HG02571 (cell line): ENCODE results near the gene BEND7.
"Not testable (repeated sequence)": the region's sequence is repeated elsewhere in the genome, so short reads cannot be mapped to it uniquely, and the experiment has no call there.

Experiments used
- ATAC-seq: cut with Tn5 transposase; IDR thresholded peaks from one replicate; pipeline ENCODE4 v1.9.1; 2021; ENCODE audit warnings: mild to moderate bottlenecking, moderate library complexity; ENCODE audit not compliant: unreplicated experiment

The BEND7 gene, protein sequence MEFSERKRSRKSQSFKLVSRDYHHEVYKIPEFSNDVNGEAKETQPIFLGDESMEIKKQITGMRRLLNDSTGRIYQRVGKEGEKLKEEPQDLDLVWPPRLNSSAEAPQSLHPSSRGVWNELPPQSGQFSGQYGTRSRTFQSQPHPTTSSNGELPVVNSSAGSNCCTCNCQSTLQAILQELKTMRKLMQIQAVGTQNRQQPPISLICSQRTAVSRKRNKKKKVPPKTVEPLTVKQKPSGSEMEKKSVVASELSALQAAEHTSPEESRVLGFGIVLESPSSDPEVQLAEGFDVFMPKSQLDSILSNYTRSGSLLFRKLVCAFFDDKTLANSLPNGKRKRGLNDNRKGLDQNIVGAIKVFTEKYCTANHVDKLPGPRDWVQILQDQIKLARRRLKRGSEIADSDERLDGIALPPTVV

DNA sequence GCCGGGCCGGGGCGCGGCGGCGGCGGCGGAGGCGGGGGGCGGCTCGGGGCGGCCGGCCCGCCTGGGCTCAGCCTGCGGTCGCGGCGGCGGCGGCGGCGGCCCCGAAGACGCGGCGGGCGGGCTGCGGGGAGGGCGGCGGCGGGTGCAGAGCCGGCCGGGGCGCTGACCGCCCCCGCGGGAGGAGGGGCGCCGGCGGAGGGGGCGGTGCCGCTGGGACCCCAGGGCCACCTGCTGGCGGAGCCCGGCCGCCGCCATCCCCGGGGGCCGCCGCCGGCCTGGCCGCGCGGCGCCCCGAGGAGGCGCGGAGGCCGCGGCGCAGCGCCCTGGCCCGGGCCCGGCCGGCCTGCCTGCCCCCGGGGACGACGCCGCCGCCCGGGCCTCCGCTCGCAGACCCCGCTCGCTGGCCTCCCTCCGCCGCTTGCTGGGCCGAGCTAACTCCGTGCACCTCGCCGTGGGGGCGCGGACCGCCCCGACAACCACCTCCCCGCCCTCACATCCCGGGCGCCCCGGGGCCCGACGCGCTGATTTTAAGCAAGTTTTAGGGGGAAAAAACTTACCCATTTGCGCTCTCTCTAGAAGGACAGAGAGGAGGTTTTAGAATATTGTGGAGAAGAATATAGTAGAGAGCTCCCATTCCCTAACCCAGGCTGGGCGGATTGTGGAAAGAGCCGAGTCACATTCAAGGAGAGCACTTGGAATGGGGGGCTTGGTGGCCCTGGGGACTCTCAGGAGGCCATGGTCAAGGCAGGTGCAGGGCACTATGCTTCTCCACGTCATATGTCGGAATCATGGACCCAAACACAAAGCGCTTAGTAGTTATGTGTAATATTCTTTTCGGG, at the start of gene BEND7:
BEND7 (minus strand) TSS at position 140 of the 839 bp plus-strand sequence. CDS start 481 bp downstream, outside the sequence.
- ATAC-seq = no peak

DNA sequence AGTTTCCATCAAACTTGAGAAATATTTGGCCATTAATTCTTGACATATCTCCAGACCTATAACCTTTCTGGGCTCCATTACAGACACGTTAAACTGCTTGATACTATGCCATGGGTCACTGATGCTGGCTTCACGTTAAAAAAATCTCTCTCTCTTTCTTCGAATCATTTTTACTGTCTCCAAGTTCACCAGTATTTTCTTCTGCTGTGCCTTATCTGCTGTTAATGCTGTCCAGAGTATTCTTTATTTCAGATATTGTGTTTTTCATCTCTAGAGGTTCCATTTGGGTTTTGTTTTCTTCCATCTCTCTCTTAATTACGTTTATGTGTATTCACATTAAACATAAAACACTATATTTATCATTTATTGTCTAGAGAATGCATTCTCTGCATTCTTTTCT, 45.1 kb upstream of the BEND7 start:
- ATAC-seq = no peak

DNA sequence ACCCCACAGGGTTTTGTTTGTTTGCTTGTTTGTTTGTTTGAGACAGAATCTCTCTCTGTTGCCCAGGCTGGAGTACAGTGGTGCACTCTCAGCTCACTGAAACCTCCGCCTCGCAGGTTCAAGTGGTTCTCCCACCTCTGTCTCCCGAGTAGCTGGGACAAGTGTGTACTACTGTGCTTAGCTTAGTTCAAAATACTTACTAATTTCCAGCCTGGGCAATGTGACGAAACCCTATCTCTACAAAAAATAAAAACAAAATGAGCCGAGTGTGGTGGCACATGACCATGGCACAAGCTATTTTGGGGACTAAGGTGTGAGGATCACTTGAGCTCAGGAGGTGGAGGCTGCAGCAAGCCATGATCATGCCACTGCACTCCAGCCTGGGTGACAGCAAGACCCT, 42.7 kb upstream of the BEND7 start:
- ATAC-seq = no peak

DNA sequence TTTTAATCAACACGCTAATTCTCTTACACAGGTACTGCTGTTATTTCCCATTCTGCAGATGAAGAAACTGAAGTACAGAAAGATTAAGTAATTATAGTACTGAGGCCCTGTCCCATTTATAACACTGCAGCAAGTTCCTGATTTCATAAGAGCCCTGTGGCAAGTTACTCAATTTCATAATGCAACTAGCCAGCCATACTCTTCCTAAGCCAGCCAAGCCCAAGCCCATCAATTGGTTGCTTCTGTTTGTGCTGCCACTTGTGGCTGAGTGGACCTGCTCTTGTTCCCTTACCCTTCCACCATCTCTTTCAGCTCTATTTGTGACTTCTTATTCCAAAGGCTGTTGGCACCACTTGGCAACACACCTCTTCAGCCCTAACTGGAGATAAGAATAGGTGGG, 38.2 kb upstream of the BEND7 start:
- no peak for ATAC-seq

DNA sequence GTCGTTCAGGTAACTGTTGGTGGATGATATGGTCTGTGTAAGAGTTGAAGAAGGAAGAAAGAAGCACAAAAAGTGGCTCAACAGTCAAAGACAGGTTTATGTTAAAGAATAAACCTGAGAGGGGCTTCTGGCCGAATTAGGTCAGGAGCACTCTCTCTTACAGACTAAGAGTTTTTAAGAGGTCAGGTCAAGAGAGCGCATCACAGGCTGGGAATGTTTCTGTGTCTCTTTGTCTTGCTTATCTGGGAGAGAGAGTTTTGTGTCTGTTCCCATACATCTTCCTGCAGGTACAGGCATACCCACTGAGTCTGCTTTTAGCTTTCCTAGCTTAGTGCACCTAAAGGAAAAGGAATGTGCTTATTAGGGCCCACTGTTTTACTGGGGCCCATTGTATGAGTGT, 35.8 kb upstream of the BEND7 start:
- no peak for ATAC-seq

DNA sequence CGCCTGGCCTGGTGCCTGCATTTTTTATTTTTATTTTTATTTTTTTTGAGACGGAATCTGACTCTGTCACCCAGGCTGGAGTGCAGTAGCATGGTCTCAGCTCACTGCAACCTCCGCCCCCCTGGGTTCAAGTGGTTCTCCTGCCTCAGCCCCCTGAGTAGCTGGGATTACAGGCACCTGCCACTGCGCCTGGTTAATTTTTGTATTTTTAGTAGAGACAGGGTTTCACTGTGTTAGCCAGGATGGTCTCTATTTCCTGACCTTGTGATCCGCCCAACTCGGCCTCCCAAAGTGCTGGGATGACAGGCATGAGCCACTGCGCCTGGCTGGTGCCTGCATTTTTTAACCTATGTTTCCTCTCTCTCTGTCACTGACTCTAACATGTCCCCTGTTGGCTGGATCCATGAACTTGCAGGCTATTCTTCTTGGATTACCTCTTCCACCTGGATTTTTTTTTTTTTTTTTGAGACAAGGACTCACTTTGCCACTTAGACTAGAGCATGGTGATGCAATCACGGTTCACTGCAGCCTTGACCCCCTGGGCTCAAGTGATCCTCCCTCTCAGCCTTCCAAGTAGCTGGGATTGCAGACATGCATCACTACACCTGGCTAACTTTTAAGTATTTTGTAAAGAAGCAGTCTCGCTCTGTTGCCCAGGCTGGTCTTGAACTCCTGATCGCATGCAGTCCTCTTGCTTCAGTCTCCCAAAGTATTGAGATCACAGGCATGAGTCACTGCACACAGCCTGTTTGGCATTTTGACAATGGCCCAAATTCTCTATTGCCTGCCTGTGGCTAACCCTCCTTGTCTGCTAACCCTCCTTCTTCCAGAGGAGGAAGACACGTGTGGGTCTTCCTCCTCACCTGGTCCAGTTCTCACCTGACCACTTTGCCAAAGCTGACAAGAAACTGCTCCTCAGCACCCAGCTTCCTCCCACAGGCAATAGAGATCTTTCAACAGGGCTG, 34.9 kb upstream of the BEND7 start:
- ATAC-seq = no peak

DNA sequence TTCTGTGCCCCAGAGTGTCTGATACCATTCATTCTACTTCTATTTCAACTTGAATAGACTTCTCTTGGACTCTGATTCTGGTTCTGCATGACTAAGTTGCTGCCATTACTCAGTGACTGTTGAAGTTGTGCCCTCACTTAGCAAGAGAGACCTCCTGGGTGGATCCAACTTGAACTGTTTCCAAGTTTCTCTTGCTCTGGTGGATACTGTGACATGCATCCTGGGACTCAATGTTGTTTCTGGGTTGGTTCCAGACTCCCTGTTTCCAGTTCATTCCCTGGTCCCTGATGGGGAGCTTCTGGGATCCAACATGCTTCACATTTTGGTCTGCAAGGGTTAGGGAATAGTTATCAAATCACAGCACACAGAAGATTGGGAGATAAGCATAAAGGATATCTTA, 31.8 kb upstream of the BEND7 start:
- ATAC-seq = no peak

DNA sequence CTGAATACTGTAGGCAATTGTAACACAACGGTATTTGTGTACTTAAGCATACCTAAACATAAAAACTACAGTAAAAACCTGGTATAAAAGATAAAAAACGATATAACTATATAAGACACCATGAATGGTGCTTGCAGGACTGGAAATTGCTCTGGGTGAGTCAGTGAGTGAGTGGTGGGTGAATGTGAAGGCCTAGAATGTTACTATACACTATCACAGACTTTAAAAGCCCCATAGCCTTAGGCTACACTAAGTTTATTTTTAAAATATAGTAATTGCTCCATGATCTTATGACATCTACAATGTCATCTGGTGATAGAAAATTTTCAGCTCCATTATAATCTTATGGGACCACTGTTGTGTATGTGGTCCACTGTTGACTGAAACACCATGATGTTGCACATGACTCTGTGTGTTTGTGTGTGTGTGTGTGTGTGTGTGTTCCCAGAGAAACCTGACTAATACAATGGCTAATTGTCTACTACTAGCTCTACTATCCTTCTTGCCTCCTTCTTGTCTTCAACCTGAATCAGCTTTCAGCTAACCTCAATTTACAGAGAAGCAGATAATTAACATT, 30.4 kb upstream of the BEND7 start:
- no peak for ATAC-seq

DNA sequence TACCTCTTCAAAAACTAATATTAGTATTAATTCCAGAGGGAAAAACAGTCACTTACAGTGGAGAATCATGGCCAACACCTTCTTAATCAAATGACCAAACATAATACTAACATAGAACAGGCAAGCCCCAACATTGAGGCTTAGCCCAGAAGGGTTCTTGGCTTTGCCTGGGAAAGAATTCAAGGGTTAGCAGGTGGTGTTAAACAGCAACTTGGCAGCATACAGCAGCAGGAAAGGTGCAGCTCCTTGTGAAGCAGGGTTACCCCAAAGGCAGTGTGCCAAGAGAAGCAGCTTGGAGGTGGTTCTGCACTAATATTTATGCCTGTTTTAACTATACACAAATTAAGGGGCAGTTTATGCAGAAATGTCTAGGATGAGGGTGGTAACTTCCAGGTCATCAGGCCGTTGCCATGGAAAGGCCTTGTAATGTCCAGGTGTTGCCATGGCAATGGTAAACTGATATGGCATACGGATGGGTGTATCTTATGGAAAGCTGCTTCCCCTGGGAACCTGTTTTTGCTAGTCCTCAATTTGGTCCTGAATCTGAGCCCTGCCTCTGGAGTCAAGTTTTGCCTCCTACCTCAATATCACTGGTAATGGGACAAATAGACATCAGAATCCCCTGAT, 27.2 kb upstream of the BEND7 start:
- ATAC-seq = no peak

DNA sequence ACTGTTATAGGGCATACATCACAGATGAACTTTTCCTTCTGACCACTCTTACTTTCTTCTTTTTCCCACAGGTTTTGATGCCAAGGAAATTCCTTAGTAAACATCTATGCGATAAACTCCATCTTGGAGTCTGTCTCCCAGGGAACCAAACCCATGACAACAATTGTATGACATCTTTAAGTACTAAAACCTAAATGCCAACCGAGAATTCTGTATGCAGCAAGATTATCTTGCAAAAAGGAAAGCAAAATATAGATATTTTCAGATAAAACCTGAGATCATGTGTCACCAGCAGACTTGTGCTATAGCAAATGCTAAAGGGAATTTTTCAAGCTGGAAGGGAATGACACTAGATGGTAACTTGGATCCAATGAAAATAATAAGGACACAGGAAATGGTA, 22.0 kb upstream of the BEND7 start:
- no peak for ATAC-seq

DNA sequence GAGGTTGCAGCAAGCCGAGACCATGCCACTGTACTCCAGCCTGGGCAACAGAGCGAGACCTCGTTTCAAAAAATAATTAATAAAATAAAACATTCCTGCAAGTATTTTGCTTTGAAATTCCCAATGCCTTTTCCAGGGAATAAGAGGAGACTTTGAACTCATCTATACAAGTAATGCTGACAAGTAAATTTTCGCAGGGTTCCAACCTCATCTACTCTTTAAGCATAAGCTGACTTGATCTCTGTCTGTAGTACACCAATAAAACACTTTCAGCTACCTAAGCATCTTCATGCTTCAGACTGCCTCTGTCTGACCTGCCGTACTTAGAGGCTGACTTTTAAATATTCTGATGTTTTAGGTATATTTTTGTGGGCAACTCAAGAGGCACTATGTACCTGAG, 13.7 kb upstream of the BEND7 start:
- ATAC-seq = no peak

DNA sequence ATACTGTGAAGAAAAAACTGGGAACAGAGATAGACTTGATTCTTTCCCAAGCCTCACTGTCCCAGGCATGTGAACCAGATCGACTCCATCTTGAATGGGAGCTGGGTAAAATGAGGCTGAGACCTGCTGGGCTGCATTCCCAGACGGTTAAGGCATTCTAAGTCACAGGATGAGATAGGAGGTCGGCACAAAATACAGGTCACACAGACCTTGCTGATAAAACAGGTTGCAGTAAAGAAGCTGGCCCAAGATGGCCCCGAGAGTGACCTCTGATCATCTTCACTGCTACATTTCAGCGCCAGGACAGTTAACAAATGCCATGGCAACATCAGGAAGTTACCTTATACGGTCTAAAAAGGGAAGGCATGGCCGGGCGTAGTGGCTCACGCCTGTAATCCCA, 9.2 kb upstream of the BEND7 start:
- not testable (repeated sequence) for ATAC-seq

DNA sequence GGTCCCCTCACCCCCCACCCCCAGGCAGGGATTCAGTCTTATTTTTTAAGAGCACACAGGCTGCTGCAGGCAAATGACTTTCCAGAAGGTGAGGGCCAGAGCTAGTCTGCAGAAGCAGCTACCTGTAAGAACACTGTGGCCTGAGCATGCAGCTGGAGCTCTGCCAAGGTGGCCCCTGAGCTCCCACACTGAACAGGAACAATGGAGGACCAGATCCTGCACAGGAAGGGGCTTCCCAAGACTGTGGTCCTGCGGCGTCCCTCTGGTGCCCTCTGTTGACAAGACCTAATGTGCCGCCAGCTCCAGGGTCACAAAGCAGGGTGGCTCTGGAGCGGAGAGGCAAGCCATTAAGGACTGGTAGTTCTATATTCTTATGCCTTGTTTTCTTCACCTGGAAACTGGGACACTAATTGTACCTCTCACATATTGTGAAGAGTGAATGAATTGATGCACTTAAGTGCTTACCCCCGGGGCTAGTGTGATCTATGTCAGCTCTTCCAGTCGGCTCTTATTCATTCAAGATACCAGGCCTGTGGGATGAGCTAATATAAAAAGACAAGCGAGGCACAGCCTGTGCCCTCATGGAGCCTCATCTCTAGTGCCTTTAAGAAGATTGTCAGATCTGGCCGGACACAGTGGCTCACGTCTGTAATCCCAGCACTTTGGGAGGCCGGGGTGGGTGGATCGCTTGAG, 8.0 kb upstream of the BEND7 start:
- ATAC-seq = no peak

DNA sequence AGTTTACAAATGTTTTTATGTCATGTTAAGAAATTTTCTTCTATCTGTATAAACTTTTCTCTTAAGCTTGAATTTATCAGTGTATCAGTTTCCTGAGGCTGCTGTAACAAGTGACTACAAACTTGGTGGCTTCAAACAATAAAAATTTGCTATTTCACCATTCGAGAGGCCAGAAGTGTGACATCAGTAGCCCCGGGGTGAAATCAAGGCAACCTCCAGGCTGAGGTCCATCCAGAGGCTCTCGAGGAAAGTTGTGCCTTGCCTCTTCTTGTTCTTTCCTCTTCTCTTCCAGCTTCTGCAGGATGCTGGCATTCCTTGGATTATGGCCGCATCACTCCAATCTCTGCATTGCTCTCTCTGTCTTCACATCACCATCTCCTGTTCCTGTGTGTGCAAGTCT, 6.5 kb upstream of the BEND7 start:
- ATAC-seq = no peak

DNA sequence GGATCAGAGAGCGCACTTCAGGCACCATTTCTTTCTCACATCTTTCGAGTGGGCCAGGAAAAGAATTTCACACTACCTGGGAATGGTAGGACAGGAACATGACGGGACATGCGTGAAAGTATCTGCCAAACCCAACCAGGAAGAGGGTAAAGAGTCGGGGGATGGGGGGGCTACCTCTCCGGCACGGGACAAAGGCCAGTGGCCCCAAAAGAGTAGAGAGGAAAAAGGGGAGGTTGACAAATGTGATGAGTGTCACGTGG, 830 bp upstream of the BEND7 start:
- no peak for ATAC-seq

DNA sequence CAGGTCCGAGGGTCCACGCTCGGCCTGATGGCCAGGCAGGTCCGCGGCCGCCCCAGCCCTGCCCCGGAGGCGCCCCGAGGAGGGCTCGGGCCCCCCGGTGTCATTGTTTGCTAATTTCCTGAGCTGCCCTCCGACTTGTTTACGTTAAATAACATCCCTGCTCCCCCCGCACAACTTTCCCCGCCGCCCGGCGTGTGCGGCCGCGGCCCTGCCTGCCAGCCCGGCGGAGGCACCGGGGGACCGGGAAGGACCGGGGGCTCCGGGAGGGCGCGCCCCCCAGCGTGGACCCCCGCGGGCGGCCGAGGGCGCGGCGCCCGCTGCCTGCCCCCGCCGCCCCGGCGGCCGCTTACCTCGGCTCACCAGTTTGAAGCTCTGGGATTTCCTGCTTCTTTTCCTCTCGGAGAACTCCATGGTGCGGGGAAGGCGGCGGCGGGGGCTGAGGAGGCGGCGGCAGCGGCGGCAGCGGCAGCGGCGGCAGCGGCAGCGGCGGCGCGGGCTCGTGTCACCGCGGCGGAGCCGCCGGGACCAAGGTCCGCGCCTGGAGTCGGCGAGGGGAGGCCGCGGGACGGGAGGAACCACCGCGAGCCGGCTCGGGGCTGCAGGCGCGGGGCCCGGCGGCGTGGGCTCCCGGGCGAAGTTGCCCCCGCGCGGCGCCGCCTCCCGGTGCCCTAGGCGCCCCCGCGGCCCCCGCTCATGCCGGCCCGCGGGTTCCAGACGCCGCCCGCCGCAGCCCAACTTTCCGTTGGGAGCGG, 515 bp downstream of the BEND7 start:
- ATAC-seq = no peak

DNA sequence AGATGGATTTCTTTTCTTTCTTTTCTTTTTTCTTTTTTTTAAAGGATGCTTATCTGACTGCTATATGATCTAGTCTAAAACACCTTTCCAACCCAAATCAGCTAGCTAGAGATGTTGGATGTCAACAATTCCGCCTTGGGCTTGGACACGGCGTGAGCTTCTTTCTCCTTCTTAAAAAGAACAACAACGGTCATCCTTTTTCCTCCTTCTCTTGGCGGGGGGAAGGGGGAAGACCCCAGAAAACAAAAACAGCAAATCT, 1.0 kb downstream of the BEND7 start:
- ATAC-seq = no peak

DNA sequence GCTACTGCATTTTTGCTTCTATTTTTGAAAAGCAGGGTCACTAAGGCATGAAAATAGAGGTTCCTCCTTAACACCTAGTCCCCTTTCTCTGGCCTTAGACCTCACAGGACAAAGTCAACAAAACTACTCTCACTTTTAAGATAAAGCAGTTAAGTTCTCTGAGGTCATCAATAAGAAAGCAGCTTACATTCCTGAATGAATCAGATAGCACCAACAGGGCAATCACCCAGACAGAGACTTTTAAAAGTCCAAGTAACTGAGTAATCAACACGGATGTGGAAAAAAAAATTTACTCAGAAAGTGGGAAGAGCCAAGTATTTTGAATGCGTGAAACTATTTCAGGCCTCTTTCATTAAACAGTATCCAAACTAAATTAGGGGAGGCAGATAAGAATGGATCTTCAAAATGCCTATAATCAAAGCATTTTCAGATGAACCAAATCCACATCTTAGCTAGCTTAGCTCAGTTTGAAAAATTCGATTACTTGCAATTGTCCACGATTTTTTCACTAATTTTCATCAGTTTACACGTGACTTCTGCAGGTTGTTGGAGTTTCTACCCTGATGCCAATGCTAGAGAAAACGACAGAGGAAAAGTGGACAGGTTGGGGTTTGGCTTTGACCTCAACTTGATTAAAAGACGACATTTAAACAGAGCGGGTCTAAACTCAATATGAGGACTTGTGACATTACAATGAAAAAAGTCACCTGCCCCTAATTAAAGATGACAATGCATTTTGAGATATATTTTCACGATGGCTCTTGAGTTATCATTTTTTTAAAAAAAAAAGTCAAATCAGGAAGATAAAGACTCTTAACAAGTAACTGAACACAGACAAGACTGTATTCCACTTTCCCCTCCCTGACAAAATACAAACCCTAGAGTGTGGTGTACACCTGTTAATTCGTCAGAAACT, 1.6 kb downstream of the BEND7 start:
- no peak for ATAC-seq
